ENCODE data around the gene ATG7.

DNA sequence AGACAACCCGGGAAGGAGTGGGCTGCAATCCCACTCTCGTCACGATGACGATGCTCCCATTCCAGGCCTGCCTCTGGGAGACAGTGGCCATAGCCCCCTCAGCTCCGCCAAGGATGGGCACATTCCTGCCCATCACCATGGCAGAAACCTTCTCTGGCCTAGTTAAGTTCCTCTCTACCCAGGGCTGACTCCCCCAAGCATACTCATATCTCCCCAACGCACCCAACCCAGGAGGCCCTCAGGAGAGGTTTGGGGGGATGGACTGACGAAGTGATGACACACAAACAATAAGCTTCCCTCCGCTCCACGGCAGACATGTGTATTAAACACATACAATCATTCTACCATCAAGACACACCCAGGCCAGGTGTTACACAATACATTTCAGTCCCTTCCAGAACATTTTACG lies 311.4 kb downstream of the ATG7 start:
- TF ChIP-seq POLR2A (IDR thresholded peaks at IDR 0.05) = no peak
- TF ChIP-seq, protein P1, sequence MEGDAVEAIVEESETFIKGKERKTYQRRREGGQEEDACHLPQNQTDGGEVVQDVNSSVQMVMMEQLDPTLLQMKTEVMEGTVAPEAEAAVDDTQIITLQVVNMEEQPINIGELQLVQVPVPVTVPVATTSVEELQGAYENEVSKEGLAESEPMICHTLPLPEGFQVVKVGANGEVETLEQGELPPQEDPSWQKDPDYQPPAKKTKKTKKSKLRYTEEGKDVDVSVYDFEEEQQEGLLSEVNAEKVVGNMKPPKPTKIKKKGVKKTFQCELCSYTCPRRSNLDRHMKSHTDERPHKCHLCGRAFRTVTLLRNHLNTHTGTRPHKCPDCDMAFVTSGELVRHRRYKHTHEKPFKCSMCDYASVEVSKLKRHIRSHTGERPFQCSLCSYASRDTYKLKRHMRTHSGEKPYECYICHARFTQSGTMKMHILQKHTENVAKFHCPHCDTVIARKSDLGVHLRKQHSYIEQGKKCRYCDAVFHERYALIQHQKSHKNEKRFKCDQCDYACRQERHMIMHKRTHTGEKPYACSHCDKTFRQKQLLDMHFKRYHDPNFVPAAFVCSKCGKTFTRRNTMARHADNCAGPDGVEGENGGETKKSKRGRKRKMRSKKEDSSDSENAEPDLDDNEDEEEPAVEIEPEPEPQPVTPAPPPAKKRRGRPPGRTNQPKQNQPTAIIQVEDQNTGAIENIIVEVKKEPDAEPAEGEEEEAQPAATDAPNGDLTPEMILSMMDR (IDR thresholded peaks at IDR 0.05) = no peak

Data from uterus (tissue), 2 donors.